ENCODE measurements around the gene NMNAT1.

- TF ChIP-seq POLR2AphosphoS5 (IDR thresholded peaks at IDR 0.05; ENCODE audit: insufficient read depth in 1 of 2, low read depth in 1 of 2), result no peak
- TF ChIP-seq, protein P1, sequence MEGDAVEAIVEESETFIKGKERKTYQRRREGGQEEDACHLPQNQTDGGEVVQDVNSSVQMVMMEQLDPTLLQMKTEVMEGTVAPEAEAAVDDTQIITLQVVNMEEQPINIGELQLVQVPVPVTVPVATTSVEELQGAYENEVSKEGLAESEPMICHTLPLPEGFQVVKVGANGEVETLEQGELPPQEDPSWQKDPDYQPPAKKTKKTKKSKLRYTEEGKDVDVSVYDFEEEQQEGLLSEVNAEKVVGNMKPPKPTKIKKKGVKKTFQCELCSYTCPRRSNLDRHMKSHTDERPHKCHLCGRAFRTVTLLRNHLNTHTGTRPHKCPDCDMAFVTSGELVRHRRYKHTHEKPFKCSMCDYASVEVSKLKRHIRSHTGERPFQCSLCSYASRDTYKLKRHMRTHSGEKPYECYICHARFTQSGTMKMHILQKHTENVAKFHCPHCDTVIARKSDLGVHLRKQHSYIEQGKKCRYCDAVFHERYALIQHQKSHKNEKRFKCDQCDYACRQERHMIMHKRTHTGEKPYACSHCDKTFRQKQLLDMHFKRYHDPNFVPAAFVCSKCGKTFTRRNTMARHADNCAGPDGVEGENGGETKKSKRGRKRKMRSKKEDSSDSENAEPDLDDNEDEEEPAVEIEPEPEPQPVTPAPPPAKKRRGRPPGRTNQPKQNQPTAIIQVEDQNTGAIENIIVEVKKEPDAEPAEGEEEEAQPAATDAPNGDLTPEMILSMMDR (IDR thresholded peaks at IDR 0.05), result no peak
These were observed 76.8 kb downstream of the NMNAT1 start for GRCh38 chr1:10020086-10020485.

All from vagina (tissue), 2 donors.